SK-N-MC (cell line): Measurements from ENCODE around the gene ZNF439.

Source experiments
- EZH2 ChIP-seq: fragments of 200-600 bp; sonication (generic); IDR thresholded peaks from one replicate; pipeline ENCODE4 v1.6.1; 2017; ENCODE audit warnings: antibody characterized with exemption
- POLR2AphosphoS5 ChIP-seq: IDR thresholded peaks from 2 replicates; pipeline ENCODE4 v1.6.1; 2012; ENCODE audit warnings: mild to moderate bottlenecking, low read depth, low read length, borderline replicate concordance

GRCh38 chr19:11902228-11902627 is 53.7 kb downstream of the ZNF439 start:
- no peak for TF ChIP-seq EZH2
- TF ChIP-seq POLR2AphosphoS5: no peak
